PC-9 (cell line): ENCODE measurements around the gene HIPK4. TPM values are rescaled to one million over a fixed set of nuclear protein-coding genes. Genes with fewer than 3 reads are reported as not detected.
A peak's percentile ranks its signal among the peaks of the same experiment; 100 is the strongest.

Experiments used
- BruUV-seq: library from RNA; stranded (reverse); fragments of 400-500 nt; replicated peaks from 2 replicates; lab custom pipeline; 2021; lab: Mats Ljungman, UMichigan
- CTCF ChIA-PET: fragments of 300-600 bp; sonication (Branson Sonifier 250); formaldehyde crosslinking; loops from one replicate; lab custom pipeline; 2022; ENCODE audit warnings: antibody characterized with exemption; lab: Charles Lee
- POLR2A ChIA-PET: fragments of 300-600 bp; sonication (Branson Sonifier 250); formaldehyde crosslinking; loops from one replicate; lab custom pipeline; 2022; ENCODE audit warnings: antibody characterized with exemption; ENCODE audit not compliant: unreplicated experiment; lab: Charles Lee
- DNase-seq, 2 experiments: peaks; one replicate each; pipeline versions ENCODE4 v3.0.0 to v3.0.0-alpha.2; 2015 to 2022; ENCODE audit warnings: mixed read lengths in 1 of 2
- H2AFZ ChIP-seq: fragments of 200-600 bp; sonication (generic); 2 replicates; pipeline ENCODE4 v1.8.1; 2017; ENCODE audit warnings: antibody characterized with exemption
- H3F3A ChIP-seq: fragments of 200-600 bp; sonication (generic); 2 replicates; pipeline ENCODE4 v1.8.1; 2017; ENCODE audit warnings: antibody characterized with exemption, mild to moderate bottlenecking, low read depth; ENCODE audit not compliant: insufficient read depth
- H3K27ac ChIP-seq: fragments of 200-600 bp; sonication (generic); 2 replicates; pipeline ENCODE4 v1.6.1; 2016; ENCODE audit warnings: mixed run types
- H3K27me3 ChIP-seq: fragments of 200-600 bp; sonication (generic); 2 replicates; pipeline ENCODE4 v1.6.1; 2016; ENCODE audit warnings: low read depth, mixed run types; ENCODE audit not compliant: insufficient read depth
- H3K36me3 ChIP-seq: fragments of 200-600 bp; sonication (generic); 2 replicates; pipeline ENCODE4 v1.6.1; 2016; ENCODE audit warnings: low read depth, mixed run types
- H3K4me1 ChIP-seq: fragments of 200-600 bp; sonication (generic); replicated peaks from 2 replicates; pipeline ENCODE4 v1.6.1; 2016; ENCODE audit warnings: mixed run types; ENCODE audit not compliant: insufficient read depth
- H3K4me2 ChIP-seq: fragments of 200-600 bp; sonication (generic); 2 replicates; pipeline ENCODE4 v1.6.1; 2017; ENCODE audit warnings: mixed run types
- H3K4me3 ChIP-seq: fragments of 200-600 bp; sonication (generic); 2 replicates; pipeline ENCODE4 v1.6.1; 2016; ENCODE audit warnings: mixed run types
- H3K79me2 ChIP-seq: fragments of 200-600 bp; sonication (generic); 2 replicates; pipeline ENCODE4 v1.6.1; 2017; ENCODE audit warnings: low read depth, mixed run types
- H3K9me2 ChIP-seq: fragments of 200-600 bp; sonication (generic); 2 replicates; pipeline ENCODE4 v1.8.1; 2017; ENCODE audit warnings: mild to moderate bottlenecking; ENCODE audit not compliant: insufficient read depth
- H3K9me3 ChIP-seq: fragments of 200-600 bp; sonication (generic); 2 replicates; pipeline ENCODE4 v1.8.1; 2016; ENCODE audit warnings: low read depth; ENCODE audit not compliant: insufficient read depth
- H4K20me1 ChIP-seq: fragments of 200-600 bp; sonication (generic); 2 replicates; pipeline ENCODE4 v1.8.1; 2017; ENCODE audit not compliant: insufficient read depth
- CTCF ChIP-seq: fragments of 200-600 bp; sonication (generic); conservative IDR thresholded peaks from 2 replicates; pipeline ENCODE4 v1.6.1; 2017; ENCODE audit warnings: mixed run types, antibody characterized with exemption, mild to moderate bottlenecking, moderate library complexity
- EZH2 ChIP-seq: fragments of 200-600 bp; sonication (generic); IDR thresholded peaks from 2 replicates; pipeline ENCODE4 v1.8.0; 2017; ENCODE audit warnings: antibody characterized with exemption, low read depth
- intact Hi-C: fragments of 100-400 bp; cut with micrococcal nuclease; formaldehyde crosslinking; loops from one replicate; pipeline ENCODE4 v1.10.0; 2022; ENCODE audit not compliant: unreplicated experiment
- total RNA-seq: library from RNA; stranded (reverse); gene quantifications from 2 replicates; pipeline ENCODE4 v1.2.3, GENCODE V29; 2021

HIPK4 gene
- total RNA-seq, 1 experiment from 2014 or later = 0.37 TPM

DNA sequence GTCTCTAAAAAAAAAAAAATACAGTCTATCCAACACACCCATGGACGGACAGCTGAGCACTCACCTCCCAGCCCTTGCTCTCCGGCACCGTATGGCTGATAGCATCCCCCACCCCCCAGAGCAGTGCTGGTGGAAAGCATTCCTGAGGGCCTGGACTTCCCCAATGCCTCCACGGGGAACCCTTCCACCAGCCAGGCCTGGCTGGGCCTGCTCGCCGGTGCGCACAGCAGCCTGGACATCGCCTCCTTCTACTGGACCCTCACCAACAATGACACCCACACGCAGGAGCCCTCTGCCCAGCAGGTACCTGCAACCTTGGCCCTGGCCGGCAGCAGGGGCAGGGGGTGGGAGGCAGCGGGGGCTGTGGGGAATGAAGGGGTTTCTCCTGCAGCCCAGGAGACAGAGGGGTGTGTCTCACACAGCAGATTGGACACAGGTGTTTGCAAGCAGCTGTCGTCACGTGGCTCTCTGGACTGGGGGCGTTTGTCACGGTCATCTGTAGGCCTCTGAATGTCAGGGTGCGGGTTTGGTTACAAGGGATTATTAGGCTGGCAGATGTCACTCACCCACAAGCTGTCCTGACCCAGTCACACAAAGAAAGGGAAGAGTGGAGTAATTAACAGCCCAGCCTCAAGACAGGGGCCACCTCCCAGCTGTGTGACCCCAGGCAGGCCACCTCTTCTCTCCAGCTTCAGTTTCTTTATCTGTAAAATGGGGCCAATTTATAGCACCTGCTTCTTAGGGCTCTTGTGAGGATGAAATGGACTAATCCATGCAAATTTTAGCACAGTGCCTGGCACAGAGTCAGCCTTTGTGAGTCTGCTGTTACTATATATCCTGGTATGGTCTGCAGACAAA, 22.2 kb downstream of the HIPK4 start:
- no peak overlapping the region for H2AFZ ChIP-seq
- CTCF ChIA-PET = no interaction called here

GRCh38 chr19:40366697-40367561, 23.1 kb downstream of the HIPK4 start:
- no peak overlapping the region for H3K4me3 ChIP-seq
- POLR2A ChIA-PET = no interaction called here
- no peaks in the 10 kb centered on the region for H3K36me3 ChIP-seq
- no peaks in the 10 kb centered on the region for H3K9me2 ChIP-seq
- no peaks in the 10 kb centered on the region for H3K27me3 ChIP-seq
- BruUV-seq = TSS peak; percentile 16
- H3K4me1 ChIP-seq = 0 out of 2 replicates have a peak, but pooled peaks cover 4% of the 10 kb centered on the region
- CTCF ChIA-PET = no interaction called here
- intact Hi-C loops = no loop called here
- H3K27ac ChIP-seq = no peak overlapping the region
- H3K79me2 ChIP-seq = no peaks in the 10 kb centered on the region
- TF ChIP-seq EZH2 (no peak), CTCF (no peak)
- H2AFZ ChIP-seq = no peak overlapping the region
- no peak for DNase-seq
- peaks cover 4% of the 10 kb centered on the region; the same call in 1 of the 2 replicates for H3F3A ChIP-seq
- no peaks in the 10 kb centered on the region for H3K9me3 ChIP-seq
- H3K4me2 ChIP-seq = no peak overlapping the region
- H4K20me1 ChIP-seq = no peaks in the 10 kb centered on the region

More for the DNA sequence above, 22.2 kb downstream of the HIPK4 start:
- Histone ChIP-seq H3K9me2 (no peaks in the 10 kb centered on the region), H3F3A (peaks cover 4% of the 10 kb centered on the region; the same call in 1 of the 2 replicates), H3K27me3 (no peaks in the 10 kb centered on the region), H3K9me3 (no peaks in the 10 kb centered on the region), H3K4me2 (no peak overlapping the region), H3K79me2 (no peaks in the 10 kb centered on the region), H3K27ac (no peak overlapping the region), H3K4me1 (0 out of 2 replicates have a peak, but pooled peaks cover 4% of the 10 kb centered on the region), H3K4me3 (no peak overlapping the region), H3K36me3 (no peaks in the 10 kb centered on the region), H4K20me1 (no peaks in the 10 kb centered on the region)
- POLR2A ChIA-PET = no interaction called here
- DNase-seq = no peak
- TF ChIP-seq CTCF (no peak), EZH2 (no peak)
- no TSS peak for BruUV-seq
- intact Hi-C loops = no loop called here
